Lung (tissue), 12 donors: ENCODE results near the gene CCKAR. TPM values are rescaled to one million over a fixed set of nuclear protein-coding genes. Genes with fewer than 3 reads are reported as not detected.

ENCODE experiments used
- ATAC-seq: fragments of 200-7000 bp; cut with Tn5 transposase; one replicate; pipeline ENCODE4 v1.9.1; 2020; ENCODE audit warnings: moderate number of reproducible peaks; ENCODE audit not compliant: insufficient read depth, low FRiP score
- DNase-seq, 3 donors: peaks; one replicate each; pipeline ENCODE4 v3.0.0-alpha.2; 2013 to 2017
- H3K27ac ChIP-seq, 2 donors: one replicate each; pipeline ENCODE4 v1.5.1; 2013; ENCODE audit warnings: mild to moderate bottlenecking in 2 of 2, moderate library complexity in 2 of 2, control low read depth in 1 of 2, inconsistent platforms in 1 of 2, low read depth in 1 of 2, low read length in 1 of 2
- H3K27me3 ChIP-seq, 3 donors: one replicate each; pipeline ENCODE4 v1.5.1; 2013; ENCODE audit warnings: low read length in 2 of 3; ENCODE audit not compliant: control insufficient read depth in 3 of 3, insufficient read depth in 3 of 3
- H3K36me3 ChIP-seq, 4 donors: one replicate each; pipeline ENCODE4 v1.5.1; 2013; ENCODE audit warnings: low read length in 4 of 4, mild to moderate bottlenecking in 1 of 4, moderate library complexity in 1 of 4; ENCODE audit not compliant: control insufficient read depth in 4 of 4, insufficient read depth in 4 of 4
- H3K4me1 ChIP-seq, 5 donors: one replicate each; pipeline ENCODE4 v1.5.1; 2013; ENCODE audit warnings: low read length in 5 of 5, mild to moderate bottlenecking in 2 of 5, moderate library complexity in 1 of 5; ENCODE audit not compliant: control insufficient read depth in 5 of 5, insufficient read depth in 5 of 5
- H3K4me3 ChIP-seq: one replicate; pipeline ENCODE4 v1.5.1; 2013; ENCODE audit warnings: mild to moderate bottlenecking, control low read depth, moderate library complexity
- H3K9ac ChIP-seq, 2 donors: one replicate each; pipeline ENCODE4 v1.5.1; 2013; ENCODE audit warnings: low read length in 2 of 2, control low read depth in 1 of 2; ENCODE audit not compliant: insufficient read depth in 1 of 2
- H3K9me3 ChIP-seq, 4 donors: one replicate each; pipeline ENCODE4 v1.5.1; 2013; ENCODE audit warnings: low read length in 3 of 4, mild to moderate bottlenecking in 1 of 4, moderate library complexity in 1 of 4; ENCODE audit not compliant: control insufficient read depth in 4 of 4, insufficient read depth in 3 of 4
- CTCF ChIP-seq: IDR thresholded peaks from 2 replicates; pipeline ENCODE4 v1.5.1; 2012; ENCODE audit warnings: mild to moderate bottlenecking; ENCODE audit errors: control extremely low read depth, extremely low read depth
- WGBS, 2 donors: extraction: QIAGEN DNeasy Blood & Tissue Kit; methylation state at CpG; one replicate each; pipeline ENCODE4 v1.1.7; 2013; 5-methylcytosine and 5-hydroxymethylcytosine counted together
- polyA plus RNA-seq, 2 donors: library from polyadenylated mRNA; stranded (reverse); fragments of 200-250 nt; gene quantifications; one replicate each; pipeline ENCODE4 v1.2.1, GENCODE V29; 2013
- total RNA-seq, 2 donors: library from RNA; depleted of rRNA in 1 of 2; stranded (reverse); fragments of >200 nt in 1 of 2; gene quantifications; one replicate each; pipeline ENCODE4 v1.2.1, GENCODE V29; 2014 to 2021
- donor health status: control.
- donor health status: control.
- donor health status: Bipolar disorder and iron deficiency.
- donor health status: healthy.
- donor health status: DM: yes; HTN: yes; CAD: no.

The CCKAR gene
- total and polyA plus RNA-seq, 4 donors, result 0.14 TPM; not detected in 3

- Histone ChIP-seq H3K4me1 (peaks cover 0 to 18% (median 3%) of the 10 kb centered on the region in 5 donors), H3K27me3 (no peaks in the 10 kb centered on the region), H3K36me3 (no peaks in the 10 kb centered on the region), H3K9me3 (no peaks in the 10 kb centered on the region), H3K4me3 (no peak overlapping the region), H3K9ac (peak overlapping the region in 1 of 2 donors; percentile 4), H3K27ac (no peak overlapping the region)
- WGBS, 2 donors, result 88 to 89% methylated on average over 19 of the region's 19 CpGs
- ATAC-seq (no peak), DNase-seq (peak in 2 of 3 donors; percentile 18 to 43)
- TF ChIP-seq CTCF, result no peak
Measured at GRCh38 chr4:26489101-26489985, 941 bp downstream of the CCKAR start.

- DNase-seq (peak in 1 of 3 donors; percentile 12), ATAC-seq (no peak)
Measured at GRCh38 chr4:26485684-26486083, 4.6 kb downstream of the CCKAR start.

GRCh38 chr4:26484516-26484915 is 5.8 kb downstream of the CCKAR start:
- no peaks in the 10 kb centered on the region for H3K36me3 ChIP-seq
- DNase-seq, result peak in 2 of 3 donors; percentile 29 to 37
- no peak overlapping the region for H3K4me3 ChIP-seq
- ATAC-seq, result no peak
- TF ChIP-seq CTCF, result no peak
- no peaks in the 10 kb centered on the region for H3K27me3 ChIP-seq
- H3K4me1 ChIP-seq, result peaks cover 0 to 25% (median 10%) of the 10 kb centered on the region in 5 donors
- H3K9me3 ChIP-seq, result no peaks in the 10 kb centered on the region
- H3K9ac ChIP-seq, result no peak overlapping the region
- no peak overlapping the region for H3K27ac ChIP-seq
- WGBS, 2 donors, result 78 to 84% methylated on average over 5 of the region's 5 CpGs

More at GRCh38 chr4:26485684-26486083, 4.6 kb downstream of the CCKAR start:
- 74 to 80% methylated on average over 7 of the region's 7 CpGs for WGBS, 2 donors
- no peak overlapping the region for H3K4me3 ChIP-seq
- H3K27ac ChIP-seq, result no peak overlapping the region
- peaks cover 0 to 34% (median 14%) of the 10 kb centered on the region in 5 donors for H3K4me1 ChIP-seq
- no peaks in the 10 kb centered on the region for H3K27me3 ChIP-seq
- H3K36me3 ChIP-seq, result no peaks in the 10 kb centered on the region
- no peak overlapping the region for H3K9ac ChIP-seq
- TF ChIP-seq CTCF, result no peak
- no peaks in the 10 kb centered on the region for H3K9me3 ChIP-seq
